Measurements from ENCODE around the gene TBC1D22A.

TBC1D22A gene

GRCh38 chr22:46796566-46797195 is 34.2 kb downstream of the TBC1D22A start:
- no peak for DNase-seq

GRCh38 chr22:46797355-46797754 is 34.9 kb downstream of the TBC1D22A start:
- DNase-seq: no peak

- DNase-seq: no peak
Measured at GRCh38 chr22:46798041-46798365, 35.6 kb downstream of the TBC1D22A start.

- peak; percentile 79 for DNase-seq
Measured at GRCh38 chr22:46798366-46799350, 36.2 kb downstream of the TBC1D22A start.

- no peak for DNase-seq
Measured at GRCh38 chr22:46799626-46800025, 37.2 kb downstream of the TBC1D22A start.

- no peak for DNase-seq
Measured at GRCh38 chr22:46800102-46800857, 37.8 kb downstream of the TBC1D22A start.

GRCh38 chr22:46801331-46801811 is 38.9 kb downstream of the TBC1D22A start:
- DNase-seq: no peak

GRCh38 chr22:46801826-46802607 is 39.6 kb downstream of the TBC1D22A start:
- DNase-seq: no peak

- DNase-seq: no peak
Measured at GRCh38 chr22:46802608-46803027, 40.2 kb downstream of the TBC1D22A start.

GRCh38 chr22:46803031-46803880 is 40.8 kb downstream of the TBC1D22A start:
- DNase-seq: peak; percentile 77

GRCh38 chr22:46803936-46804335 is 41.5 kb downstream of the TBC1D22A start:
- no peak for DNase-seq

GRCh38 chr22:46806794-46807193 is 44.3 kb downstream of the TBC1D22A start:
- DNase-seq: no peak

- DNase-seq: no peak
Measured at GRCh38 chr22:46807458-46807857, 45.0 kb downstream of the TBC1D22A start.

- DNase-seq: no peak
Measured at GRCh38 chr22:46809153-46809885, 46.9 kb downstream of the TBC1D22A start.

- no peak for DNase-seq
Measured at GRCh38 chr22:46810856-46811786, 48.7 kb downstream of the TBC1D22A start.

GRCh38 chr22:46812034-46812605 is 49.7 kb downstream of the TBC1D22A start:
- no peak for DNase-seq

- no peak for DNase-seq
Measured at GRCh38 chr22:46812788-46813187, 50.3 kb downstream of the TBC1D22A start.

- no peak for DNase-seq
Measured at GRCh38 chr22:46813816-46814597, 51.6 kb downstream of the TBC1D22A start.

All from activated CD4-positive, alpha-beta T cell treated with anti-CD3 and anti-CD28 coated beads, Interleukin-2, amount 50 U/mL, for 1 hour (primary cell).